CD8-positive, alpha-beta memory T cell (primary cell): ENCODE measurements around the gene MVP. TPM values are rescaled to one million over a fixed set of nuclear protein-coding genes. Genes with fewer than 3 reads are reported as not detected.
"Not testable (repeated sequence)": the region's sequence is repeated elsewhere in the genome, so short reads cannot be mapped to it uniquely, and the experiment has no call there.

ENCODE experiments used
- CTCF ChIA-PET: fragments of 350-600 bp; sonication (Branson Sonifier 250); formaldehyde crosslinking; loops from one replicate; lab custom pipeline; 2021; ENCODE audit warnings: antibody characterized with exemption; lab: Charles Lee
- POLR2A ChIA-PET: fragments of 350-600 bp; sonication (Branson Sonifier 250); formaldehyde crosslinking; loops from one replicate; lab custom pipeline; 2021; ENCODE audit warnings: antibody characterized with exemption; lab: Charles Lee
- DNase-seq, 5 donors: peaks; one replicate each; pipeline versions ENCODE4 v3.0.0 to v3.0.0-alpha.2; 2020 to 2022; ENCODE audit warnings: mixed read lengths in 1 of 5
- H3K27ac ChIP-seq: one replicate; pipeline ENCODE4 v1.7.0; 2013; ENCODE audit warnings: low read depth, mild to moderate bottlenecking, low read length, moderate library complexity
- H3K27me3 ChIP-seq: 2 replicates; pipeline ENCODE4 v1.7.0; 2013; ENCODE audit warnings: low read length, mild to moderate bottlenecking; ENCODE audit not compliant: insufficient read depth, poor library complexity, severe bottlenecking
- H3K36me3 ChIP-seq: 2 replicates; pipeline ENCODE4 v1.7.0; 2013; ENCODE audit warnings: mild to moderate bottlenecking, low read length, moderate library complexity; ENCODE audit not compliant: insufficient read depth
- H3K4me1 ChIP-seq: 2 replicates; pipeline ENCODE4 v1.7.0; 2013; ENCODE audit warnings: mild to moderate bottlenecking, low read length, moderate library complexity; ENCODE audit not compliant: insufficient read depth
- H3K4me3 ChIP-seq: 2 replicates; pipeline ENCODE4 v1.7.0; 2013; ENCODE audit warnings: mild to moderate bottlenecking, low read length
- H3K9me3 ChIP-seq: 2 replicates; pipeline ENCODE4 v1.7.0; 2013; ENCODE audit warnings: mild to moderate bottlenecking, low read length
- H3K27ac Mint-ChIP-seq, 8 donors: one replicate each; pipeline ENCODE4 v1.8.0; 2020 to 2021; ENCODE audit warnings: mixed read lengths in 8 of 8, mild to moderate bottlenecking in 6 of 8, inconsistent platforms in 3 of 8, moderate library complexity in 3 of 8
- H3K27me3 Mint-ChIP-seq, 2 donors: one replicate each; pipeline ENCODE4 v1.8.0; 2020 to 2021; ENCODE audit warnings: mixed read lengths in 2 of 2, mild to moderate bottlenecking in 1 of 2, moderate library complexity in 1 of 2
- H3K36me3 Mint-ChIP-seq, 3 donors: one replicate each; pipeline ENCODE4 v1.8.0; 2020 to 2021; ENCODE audit warnings: mixed read lengths in 3 of 3, inconsistent platforms in 1 of 3, mild to moderate bottlenecking in 1 of 3
- H3K4me1 Mint-ChIP-seq, 3 donors: one replicate each; pipeline ENCODE4 v1.8.0; 2020 to 2021; ENCODE audit warnings: mixed read lengths in 3 of 3, inconsistent platforms in 1 of 3, mild to moderate bottlenecking in 1 of 3
- H3K4me3 Mint-ChIP-seq, 7 donors: one replicate each; pipeline ENCODE4 v1.8.0; 2020 to 2021; ENCODE audit warnings: mixed read lengths in 7 of 7, mild to moderate bottlenecking in 6 of 7, moderate library complexity in 4 of 7, inconsistent platforms in 2 of 7
- H3K9me3 Mint-ChIP-seq, 5 donors: one replicate each; pipeline ENCODE4 v1.8.0; 2020 to 2022; ENCODE audit warnings: mixed read lengths in 5 of 5, mild to moderate bottlenecking in 3 of 5, moderate library complexity in 2 of 5, inconsistent platforms in 1 of 5
- polyA plus RNA-seq: library from polyadenylated mRNA; unstranded; fragments of 300-500 nt; fragmentation: Illumina TruSeq; gene quantifications from one replicate; pipeline ENCODE4 v1.2.3, GENCODE V29; 2021
- total RNA-seq, 2 experiments: library from RNA; stranded (reverse); gene quantifications; one replicate each; pipeline ENCODE4 v1.2.3, GENCODE V29; 2021

MVP gene
- total and polyA plus RNA-seq, 3 experiments from 2014 or later, result 54.5 to 155 (median 55.4) TPM

DNA sequence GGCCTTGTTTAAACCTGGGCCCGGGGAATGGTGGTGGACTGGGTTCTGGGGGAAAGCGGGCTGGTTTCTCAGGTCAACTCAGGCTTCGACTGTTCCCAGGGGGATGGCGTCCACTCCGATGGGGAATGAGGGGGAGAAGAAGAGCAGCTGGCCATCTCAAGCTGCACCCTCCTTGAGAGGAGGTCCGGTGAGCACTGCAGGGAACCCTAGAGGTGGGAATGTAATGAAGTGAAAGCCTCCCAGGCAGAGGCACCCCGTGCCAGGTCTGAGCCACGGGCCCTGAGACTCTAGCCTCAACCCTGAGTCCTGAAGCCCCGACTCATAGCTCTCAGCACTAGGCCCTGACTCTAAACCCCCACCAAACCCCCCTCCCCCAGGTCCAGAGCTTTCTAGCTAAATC is 43.9 kb downstream of the MVP start:
- H3K27ac ChIP-seq, result no peak overlapping the region
- CTCF ChIA-PET, result interaction anchor here (1.4 to 1.5 kb wide), 2 partner anchors 11 to 19 kb away, joined by 4 to 7 read pairs; no protein-coding TSS in a partner anchor
- peaks cover 21% of the 10 kb centered on the region for H3K4me1 ChIP-seq
- Mint-ChIP-seq H3K27me3 (peaks cover 0 to 3% of the 10 kb centered on the region in 2 donors), H3K27ac (peak overlapping the region in 1 of 8 donors; percentile 29), H3K4me1 (peaks cover 16 to 33% (median 31%) of the 10 kb centered on the region in 3 donors), H3K36me3 (peaks cover 0 to 27% (median 4%) of the 10 kb centered on the region in 3 donors), H3K4me3 (peak overlapping the region in 2 of 7 donors; percentile 23 to 29), H3K9me3 (no peaks in the 10 kb centered on the region)
- POLR2A ChIA-PET, result interaction anchor here (0.6 to 1.8 kb wide), 3 partner anchors 109 to 713 kb away, joined by 4 read pairs; partner anchors contain the start of gene TAOK2
- H3K9me3 ChIP-seq, result no peaks in the 10 kb centered on the region
- peaks cover 7% of the 10 kb centered on the region for H3K36me3 ChIP-seq
- DNase-seq, result no peak
- H3K27me3 ChIP-seq, result no peaks in the 10 kb centered on the region
- H3K4me3 ChIP-seq, result no peak overlapping the region

DNA sequence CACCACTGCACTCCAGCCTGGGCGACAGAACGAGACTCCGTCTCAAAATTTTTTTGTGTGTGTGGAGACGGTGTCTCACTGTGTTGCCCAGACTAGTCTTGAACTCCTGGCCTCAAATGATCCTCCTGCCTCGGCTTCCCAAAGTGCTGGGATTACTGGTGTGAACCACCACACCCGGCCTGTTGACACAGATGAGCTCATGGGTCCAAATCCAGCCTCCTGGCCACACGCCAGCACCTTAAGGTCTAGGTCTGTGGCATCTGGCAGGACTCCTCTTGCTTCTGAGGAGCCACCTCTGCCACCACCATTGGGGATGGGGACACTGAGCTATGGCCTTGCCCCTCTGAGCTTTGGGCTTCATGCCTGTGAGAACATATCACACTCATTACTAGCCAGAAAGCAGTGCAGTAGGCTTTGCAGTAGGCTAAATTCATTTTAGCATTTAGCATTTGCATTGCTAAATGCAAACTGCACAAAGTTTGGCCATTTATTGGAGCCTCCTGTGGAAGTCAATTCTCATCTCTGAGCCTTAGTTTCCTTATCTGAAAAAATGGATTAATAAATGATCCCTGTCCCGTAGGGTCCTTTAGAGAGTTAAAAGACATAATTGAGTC is 48.2 kb downstream of the MVP start:
- Mint-ChIP-seq H3K27ac (no peak overlapping the region), H3K4me1 (peaks cover 0 to 6% (median under 1%) of the 10 kb centered on the region in 3 donors), H3K9me3 (no peaks in the 10 kb centered on the region), H3K36me3 (no peaks in the 10 kb centered on the region), H3K4me3 (no peak overlapping the region), H3K27me3 (peaks cover 3 to 6% of the 10 kb centered on the region in 2 donors)
- Histone ChIP-seq H3K36me3 (no peaks in the 10 kb centered on the region), H3K27me3 (no peaks in the 10 kb centered on the region), H3K9me3 (no peaks in the 10 kb centered on the region), H3K27ac (no peak overlapping the region), H3K4me1 (peaks cover 4% of the 10 kb centered on the region), H3K4me3 (no peak overlapping the region)
- ChIA-PET POLR2A (interaction anchor here (0.6 kb wide), 1 partner anchor 178 kb away, joined by 3 read pairs; no protein-coding TSS in a partner anchor), CTCF (no interaction called here)
- DNase-seq, result no peak

DNA sequence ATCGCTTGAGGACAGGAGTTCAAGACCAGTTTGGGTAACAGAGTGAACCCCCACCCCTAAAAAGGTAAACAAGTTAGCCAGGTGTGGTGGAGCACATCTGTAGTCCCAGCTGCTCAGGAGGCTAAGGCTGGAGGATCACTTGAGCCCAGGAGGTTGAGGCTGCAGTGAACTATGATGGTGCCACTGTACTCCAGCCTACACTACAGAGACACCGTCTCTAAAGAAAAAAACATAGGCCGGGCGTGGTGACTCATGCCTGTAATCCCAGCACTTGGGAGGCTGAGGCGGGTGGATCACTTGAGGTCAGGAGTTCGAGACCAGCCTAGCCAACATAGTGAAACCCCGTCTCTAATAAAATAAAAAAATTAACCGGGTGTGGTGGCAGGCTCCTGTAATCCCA is 48.8 kb downstream of the MVP start:
- H3K4me1 Mint-ChIP-seq, H3K4me3 ChIP-seq, H3K4me1 ChIP-seq, H3K4me3 Mint-ChIP-seq, CTCF ChIA-PET, H3K36me3 Mint-ChIP-seq, H3K9me3 Mint-ChIP-seq, H3K27me3 Mint-ChIP-seq, DNase-seq, H3K9me3 ChIP-seq, H3K36me3 ChIP-seq, H3K27ac Mint-ChIP-seq, H3K27me3 ChIP-seq, H3K27ac ChIP-seq: not testable (repeated sequence)
- POLR2A ChIA-PET, result interaction anchor here (0.6 kb wide), 1 partner anchor 178 kb away, joined by 3 read pairs; no protein-coding TSS in a partner anchor

DNA sequence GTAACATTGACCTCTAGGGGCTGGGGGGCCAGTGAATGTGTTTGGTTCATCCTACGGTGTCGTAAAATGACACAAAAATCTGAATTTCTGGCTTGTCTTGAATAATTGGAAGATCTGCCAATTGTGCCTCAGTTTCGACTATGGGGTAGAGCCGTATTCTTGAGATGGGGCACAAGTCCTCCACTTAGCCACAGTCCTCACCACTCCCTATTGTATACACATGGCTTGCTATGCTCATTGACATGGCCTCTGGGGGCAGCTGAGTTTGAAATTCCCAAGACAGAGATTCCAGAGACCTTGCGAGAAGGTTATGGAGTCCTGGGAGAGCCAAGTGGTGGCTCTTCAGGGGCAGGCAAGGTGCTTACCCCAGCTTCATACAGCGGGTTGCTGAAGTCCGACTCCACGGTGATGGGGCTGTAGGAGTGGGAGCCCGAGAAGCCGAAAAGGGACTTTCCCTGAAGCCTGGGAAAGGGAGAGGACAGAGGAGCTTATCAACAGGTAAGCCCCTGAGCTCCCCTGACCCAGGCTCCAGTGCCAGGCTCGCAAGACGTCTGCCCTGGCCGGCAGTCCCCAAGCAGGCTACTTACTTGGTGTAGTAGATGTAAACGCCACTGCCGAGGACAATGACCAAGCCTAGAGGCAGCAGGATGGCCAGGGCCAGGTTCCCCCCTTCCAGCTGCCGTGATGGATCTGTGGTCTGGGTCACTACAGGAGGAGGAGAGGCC is 51.7 kb downstream of the MVP start:
- no peak for DNase-seq
- Histone ChIP-seq H3K27me3 (peaks cover under 1% of the 10 kb centered on the region), H3K4me1 (peaks cover 4% of the 10 kb centered on the region), H3K36me3 (no peaks in the 10 kb centered on the region), H3K27ac (no peak overlapping the region), H3K9me3 (no peaks in the 10 kb centered on the region), H3K4me3 (no peak overlapping the region)
- H3K27me3 Mint-ChIP-seq, result peaks cover 15% of the 10 kb centered on the region in 2 donors
- no peak overlapping the region for H3K27ac Mint-ChIP-seq
- H3K36me3 Mint-ChIP-seq, result no peaks in the 10 kb centered on the region
- POLR2A ChIA-PET, result no interaction called here
- H3K4me3 Mint-ChIP-seq, result no peak overlapping the region
- no peaks in the 10 kb centered on the region for H3K9me3 Mint-ChIP-seq
- peaks cover 7 to 15% (median 10%) of the 10 kb centered on the region in 3 donors for H3K4me1 Mint-ChIP-seq
- CTCF ChIA-PET, result interaction anchor here (1.2 kb wide), 1 partner anchor 8 kb away, joined by 4 read pairs; the partner anchor contains the start of gene CDIPT

DNA sequence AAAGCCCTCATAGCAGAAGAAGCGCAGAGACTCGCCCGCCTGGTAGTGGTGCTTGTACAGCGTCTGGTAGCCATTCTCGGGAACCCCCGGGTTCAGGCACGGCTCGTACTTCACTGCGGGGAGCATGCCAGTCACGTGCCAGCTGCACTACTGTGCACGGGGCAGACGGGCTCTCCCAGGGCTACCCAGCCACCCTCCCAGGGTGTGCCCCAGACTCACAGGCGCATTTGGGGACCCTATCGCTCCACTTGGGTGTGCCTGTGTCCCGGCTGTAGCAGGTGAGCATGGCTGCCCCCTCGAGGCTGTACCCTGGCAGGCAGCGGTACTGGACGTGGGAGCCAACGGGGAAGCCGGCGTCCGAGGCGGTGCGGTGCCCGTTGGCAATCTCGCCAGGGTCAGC is 53.1 kb downstream of the MVP start:
- H3K4me1 Mint-ChIP-seq, result peaks cover 13 to 20% (median 18%) of the 10 kb centered on the region in 3 donors
- no peaks in the 10 kb centered on the region for H3K36me3 ChIP-seq
- H3K27ac Mint-ChIP-seq, result no peak overlapping the region
- CTCF ChIA-PET, result no interaction called here
- H3K27me3 Mint-ChIP-seq, result peaks cover 23% of the 10 kb centered on the region in 2 donors
- H3K9me3 ChIP-seq, result no peaks in the 10 kb centered on the region
- no peak for DNase-seq
- peaks cover 13% of the 10 kb centered on the region for H3K27me3 ChIP-seq
- H3K4me3 ChIP-seq, result no peak overlapping the region
- peaks cover 0 to 3% (median 0%) of the 10 kb centered on the region in 3 donors for H3K36me3 Mint-ChIP-seq
- H3K9me3 Mint-ChIP-seq, result no peaks in the 10 kb centered on the region
- no peak overlapping the region for H3K4me3 Mint-ChIP-seq
- H3K27ac ChIP-seq, result no peak overlapping the region
- POLR2A ChIA-PET, result interaction anchor here (0.5 to 0.8 kb wide), 2 partner anchors 37 to 58 kb away, joined by 5 to 7 read pairs; partner anchors contain the start of gene PAGR1
- peaks cover 12% of the 10 kb centered on the region for H3K4me1 ChIP-seq

DNA sequence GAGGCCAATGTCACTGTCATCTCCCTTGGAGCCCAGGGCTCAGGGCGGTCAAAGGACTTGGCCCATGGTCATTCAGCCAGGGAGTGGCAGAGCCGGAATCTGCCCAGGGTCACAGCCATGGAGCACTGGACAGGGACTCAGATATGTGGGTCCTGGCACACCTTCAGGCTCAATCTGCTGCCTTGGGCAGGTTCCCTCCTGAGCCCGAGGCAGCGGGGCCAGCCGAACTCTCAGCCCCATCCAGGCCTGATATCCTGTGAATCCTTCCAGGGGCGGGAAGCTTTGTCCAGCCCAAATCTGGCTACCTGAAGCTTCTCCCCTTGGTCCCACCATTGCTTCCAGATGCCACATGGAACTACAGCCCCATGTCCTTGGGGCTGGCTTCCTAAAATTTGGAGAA is 54.9 kb downstream of the MVP start:
- Mint-ChIP-seq H3K4me3 (no peak overlapping the region), H3K27me3 (peaks cover 28 to 32% of the 10 kb centered on the region in 2 donors), H3K27ac (no peak overlapping the region), H3K9me3 (no peaks in the 10 kb centered on the region), H3K36me3 (peaks cover 0 to 3% (median 0%) of the 10 kb centered on the region in 3 donors), H3K4me1 (peaks cover 13 to 20% (median 18%) of the 10 kb centered on the region in 3 donors)
- H3K27ac ChIP-seq, result no peak overlapping the region
- H3K9me3 ChIP-seq, result no peaks in the 10 kb centered on the region
- ChIA-PET CTCF (interaction anchor here (1.3 kb wide), 1 partner anchor 11 kb away, joined by 7 read pairs; no protein-coding TSS in a partner anchor), POLR2A (interaction anchor here (0.7 kb wide), 1 partner anchor 73 kb away, joined by 5 read pairs; no protein-coding TSS in a partner anchor)
- DNase-seq, result no peak
- H3K4me1 ChIP-seq, result peaks cover 12% of the 10 kb centered on the region
- no peaks in the 10 kb centered on the region for H3K36me3 ChIP-seq
- peaks cover 13% of the 10 kb centered on the region for H3K27me3 ChIP-seq
- no peak overlapping the region for H3K4me3 ChIP-seq

DNA sequence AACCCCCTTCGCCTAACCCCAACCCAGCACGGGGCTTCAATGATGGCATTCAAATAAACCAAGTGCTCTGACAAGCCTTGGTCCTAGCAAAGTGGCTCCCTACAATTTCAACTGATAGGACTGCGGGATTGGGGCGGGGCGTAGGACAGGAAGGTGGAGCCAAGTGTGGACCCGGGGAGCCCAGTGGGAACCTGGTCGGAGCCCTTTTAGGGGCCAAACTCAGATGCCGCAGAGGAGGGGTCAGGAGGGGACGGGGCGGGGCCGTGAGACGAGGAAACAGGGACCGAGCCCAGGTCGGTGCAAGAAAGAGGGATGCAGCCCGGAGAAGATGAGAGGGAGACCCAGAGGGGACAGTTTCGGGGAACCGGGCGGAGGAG is 55.9 kb downstream of the MVP start:
- H3K36me3 Mint-ChIP-seq, result peaks cover 0 to 3% (median 0%) of the 10 kb centered on the region in 3 donors
- H3K27ac Mint-ChIP-seq, result peak overlapping the region in 1 of 8 donors; percentile 94
- H3K36me3 ChIP-seq, result no peaks in the 10 kb centered on the region
- peaks cover 13 to 20% (median 18%) of the 10 kb centered on the region in 3 donors for H3K4me1 Mint-ChIP-seq
- no peak for DNase-seq
- peaks cover 13% of the 10 kb centered on the region for H3K27me3 ChIP-seq
- peak overlapping the region; percentile 28 for H3K4me3 ChIP-seq
- CTCF ChIA-PET, result no interaction called here
- H3K4me3 Mint-ChIP-seq, result peak overlapping the region in 6 of 7 donors; percentile 67 to 83 (median 74)
- H3K27me3 Mint-ChIP-seq, result peaks cover 25 to 36% of the 10 kb centered on the region in 2 donors
- peaks cover 12% of the 10 kb centered on the region for H3K4me1 ChIP-seq
- no peak overlapping the region for H3K27ac ChIP-seq
- no peaks in the 10 kb centered on the region for H3K9me3 Mint-ChIP-seq
- POLR2A ChIA-PET, result no interaction called here
- no peaks in the 10 kb centered on the region for H3K9me3 ChIP-seq
